Measurements from ENCODE around the gene SEC11C. TPM values are rescaled to one million over a fixed set of nuclear protein-coding genes. Genes with fewer than 3 reads are reported as not detected.

Gene SEC11C
- total and polyA plus RNA-seq, 12 donors: 31.5 to 392 (median 58.7) TPM

GRCh38 chr18:59129951-59130703 lies 9.6 kb upstream of the SEC11C start:
- no peak for DNase-seq
- H3K27ac ChIP-seq: no peak overlapping the region
- intact Hi-C loops (cut with DNase I): no loop called here
- no peaks in the 10 kb centered on the region for H3K36me3 ChIP-seq (replicated peaks in 1 of 2)
- TF ChIP-seq, protein P1, sequence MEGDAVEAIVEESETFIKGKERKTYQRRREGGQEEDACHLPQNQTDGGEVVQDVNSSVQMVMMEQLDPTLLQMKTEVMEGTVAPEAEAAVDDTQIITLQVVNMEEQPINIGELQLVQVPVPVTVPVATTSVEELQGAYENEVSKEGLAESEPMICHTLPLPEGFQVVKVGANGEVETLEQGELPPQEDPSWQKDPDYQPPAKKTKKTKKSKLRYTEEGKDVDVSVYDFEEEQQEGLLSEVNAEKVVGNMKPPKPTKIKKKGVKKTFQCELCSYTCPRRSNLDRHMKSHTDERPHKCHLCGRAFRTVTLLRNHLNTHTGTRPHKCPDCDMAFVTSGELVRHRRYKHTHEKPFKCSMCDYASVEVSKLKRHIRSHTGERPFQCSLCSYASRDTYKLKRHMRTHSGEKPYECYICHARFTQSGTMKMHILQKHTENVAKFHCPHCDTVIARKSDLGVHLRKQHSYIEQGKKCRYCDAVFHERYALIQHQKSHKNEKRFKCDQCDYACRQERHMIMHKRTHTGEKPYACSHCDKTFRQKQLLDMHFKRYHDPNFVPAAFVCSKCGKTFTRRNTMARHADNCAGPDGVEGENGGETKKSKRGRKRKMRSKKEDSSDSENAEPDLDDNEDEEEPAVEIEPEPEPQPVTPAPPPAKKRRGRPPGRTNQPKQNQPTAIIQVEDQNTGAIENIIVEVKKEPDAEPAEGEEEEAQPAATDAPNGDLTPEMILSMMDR (IDR thresholded peaks at IDR 0.05): no peak
- no peak for TF ChIP-seq POLR2A (IDR thresholded peaks at IDR 0.05)
- no peak overlapping the region for H3K4me3 ChIP-seq
- peaks cover 29% of the 10 kb centered on the region for H3K27me3 ChIP-seq
- H3K9me3 ChIP-seq (replicated peaks in 1 of 3): no peaks in the 10 kb centered on the region
- 58 to 74% (median 69%) methylated on average over 4 of the region's 4 CpGs for WGBS, 4 donors
- H3K4me1 ChIP-seq (replicated peaks in 1 of 2): no peaks in the 10 kb centered on the region

- Histone ChIP-seq H3K4me3 (no peak overlapping the region), H3K27me3 (peaks cover 29% of the 10 kb centered on the region), H3K9me3 (replicated peaks in 1 of 3) (no peaks in the 10 kb centered on the region), H3K36me3 (replicated peaks in 1 of 2) (no peaks in the 10 kb centered on the region), H3K27ac (no peak overlapping the region), H3K4me1 (replicated peaks in 1 of 2) (no peaks in the 10 kb centered on the region)
- intact Hi-C loops (cut with DNase I): no loop called here
- 68 to 77% (median 72%) methylated on average over 5 of the region's 5 CpGs for WGBS, 4 donors
- no peak for DNase-seq
- no peak for TF ChIP-seq POLR2A (IDR thresholded peaks at IDR 0.05)
- TF ChIP-seq, protein P1 (IDR thresholded peaks at IDR 0.05): no peak
These were observed 6.7 kb upstream of the SEC11C start for GRCh38 chr18:59132810-59133465.

DNA sequence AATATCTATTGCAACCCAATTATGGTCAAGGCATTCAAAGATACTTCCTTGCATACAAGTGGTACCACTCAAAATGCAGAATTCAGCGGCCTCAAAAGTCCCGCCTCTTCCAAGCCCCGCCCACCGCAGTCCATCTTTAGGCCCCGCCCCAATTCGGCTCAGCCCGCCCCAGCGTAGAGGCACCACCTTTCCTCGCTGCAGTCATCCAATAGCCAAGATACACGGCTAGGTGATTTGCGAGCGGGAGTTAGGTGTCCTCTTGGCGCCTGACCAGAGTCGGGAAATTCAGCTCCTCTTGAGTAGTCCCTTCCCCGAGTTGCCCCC lies 431 bp upstream of the SEC11C start:
- Histone ChIP-seq H3K27me3 (peaks cover 5% of the 10 kb centered on the region), H3K27ac (peak overlapping the region in 4 of 5 donors; percentile 64 to 92 (median 77)), H3K4me1 (replicated peaks in 1 of 2) (peaks cover 0 to 15% of the 10 kb centered on the region in 2 donors), H3K4me3 (peak overlapping the region; percentile 44 to 99 (median 85)), H3K9me3 (replicated peaks in 1 of 3) (no peaks in the 10 kb centered on the region), H3K36me3 (replicated peaks in 1 of 2) (no peaks in the 10 kb centered on the region)
- WGBS, 4 donors: 0 to 1% (median 1%) methylated on average over 13 to 15 of the region's 15 CpGs
- peak; percentile 88 to 96 (median 93) for DNase-seq
- intact Hi-C loops (cut with DNase I): no loop called here
- peak in 1 of 2 donors; percentile 60 for TF ChIP-seq POLR2A (IDR thresholded peaks at IDR 0.05)
- TF ChIP-seq, protein P1 (IDR thresholded peaks at IDR 0.05): no peak

DNA sequence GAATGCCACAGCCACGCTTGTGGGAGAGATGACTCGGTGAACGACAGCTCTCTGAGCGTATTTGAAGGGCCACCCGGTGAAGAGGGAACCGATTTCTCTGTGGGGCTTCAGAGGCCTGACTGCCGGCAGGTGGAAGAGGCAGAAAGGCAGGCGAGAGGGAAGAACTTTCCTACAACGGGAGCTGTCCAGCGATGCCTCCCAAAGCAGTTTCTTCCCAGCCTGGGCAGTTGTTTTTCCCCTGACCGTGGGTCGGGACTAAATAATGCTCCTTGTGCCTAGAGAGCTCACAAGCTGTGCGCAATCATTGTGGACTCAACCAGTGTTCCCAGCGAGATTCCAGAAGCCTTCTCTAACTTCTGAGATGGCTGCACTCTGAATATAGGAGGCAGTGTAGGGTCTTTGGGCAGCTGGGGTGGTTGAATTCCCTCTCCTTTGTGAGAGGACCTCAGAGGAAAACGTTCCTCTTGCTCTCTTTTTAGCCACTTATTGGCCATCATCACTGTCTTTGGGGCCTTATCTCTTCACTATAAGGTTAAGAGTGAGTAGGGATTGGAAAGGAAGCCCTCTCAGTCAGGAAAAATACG lies 710 bp downstream of the SEC11C start:
- WGBS, 4 donors: 4 to 10% (median 6%) methylated on average over 12 to 16 of the region's 16 CpGs
- peak in 5 of 7 donors; percentile 30 to 39 (median 39) for DNase-seq

More for the DNA sequence above, 710 bp downstream of the SEC11C start:
- Histone ChIP-seq H3K27ac (peak overlapping the region in 3 of 5 donors; percentile 72 to 92 (median 82)), H3K36me3 (replicated peaks in 1 of 2) (no peaks in the 10 kb centered on the region), H3K27me3 (no peaks in the 10 kb centered on the region), H3K4me1 (replicated peaks in 1 of 2) (peaks cover 0 to 15% of the 10 kb centered on the region in 2 donors), H3K4me3 (peak overlapping the region; percentile 44 to 99 (median 85)), H3K9me3 (replicated peaks in 1 of 3) (no peaks in the 10 kb centered on the region)
- TF ChIP-seq, protein P1 (IDR thresholded peaks at IDR 0.05): no peak
- no peak for TF ChIP-seq POLR2A (IDR thresholded peaks at IDR 0.05)
- intact Hi-C loops (cut with DNase I): no loop called here

Measured in adrenal gland (tissue), 12 donors.